Erythroblast (primary cell): ENCODE measurements around the gene ABHD6.

ENCODE experiments used
- GATA1 ChIP-seq: IDR thresholded peaks from 2 replicates; pipeline ENCODE4 v1.6.1; 2011; ENCODE audit warnings: low read depth, mild to moderate bottlenecking, control low read depth, low read length, moderate library complexity
- POLR2A ChIP-seq: IDR thresholded peaks from 2 replicates; pipeline ENCODE4 v1.6.1; 2011; ENCODE audit warnings: mild to moderate bottlenecking, low read length

DNA sequence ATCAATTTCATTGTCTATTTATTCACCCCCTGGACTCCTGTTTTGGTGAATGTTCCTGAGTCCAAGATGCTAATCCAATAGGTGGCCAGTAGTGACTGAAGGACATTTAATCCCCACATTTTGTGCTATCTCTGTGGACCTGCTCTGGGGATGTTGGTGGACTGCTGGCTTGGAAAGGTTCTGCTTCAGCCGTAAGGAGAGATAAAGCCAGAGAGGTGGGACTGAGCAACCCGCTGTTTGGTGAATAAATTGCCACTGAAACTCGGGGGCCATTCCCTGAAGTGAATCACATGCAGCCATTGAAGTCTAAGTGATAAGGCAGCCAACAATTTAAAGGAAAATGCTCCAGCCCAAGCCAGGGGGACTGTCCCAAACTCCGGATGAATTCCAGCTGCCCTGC is 1.6 kb upstream of the ABHD6 start:
- TF ChIP-seq POLR2A (no peak), GATA1 (no peak)
